Osteoblast (primary cell): ENCODE data around the gene RHBDD1. TPM values are rescaled to one million over a fixed set of nuclear protein-coding genes. Genes with fewer than 3 reads are reported as not detected.

Source experiments
- DNase-seq: peaks from one replicate; pipeline ENCODE4 v3.0.0; 2011; ENCODE audit warnings: low spot score, mixed read lengths; ENCODE audit not compliant: insufficient read length; ENCODE audit errors: missing footprints
- H2AFZ ChIP-seq: 2 replicates; pipeline ENCODE4 v1.6.0; 2011; ENCODE audit warnings: mild to moderate bottlenecking, low read length
- H3K27ac ChIP-seq: 2 replicates; pipeline ENCODE4 v1.5.1; 2011; ENCODE audit warnings: mild to moderate bottlenecking, low read depth, low read length, moderate library complexity
- H3K27me3 ChIP-seq: 2 replicates; pipeline ENCODE4 v1.6.0; 2012; ENCODE audit warnings: mild to moderate bottlenecking, control low read depth, inconsistent platforms, low read length, moderate library complexity; ENCODE audit not compliant: insufficient read depth
- H3K36me3 ChIP-seq: 2 replicates; pipeline ENCODE4 v1.5.1; 2011; ENCODE audit warnings: mild to moderate bottlenecking, low read length, control low read depth, moderate library complexity; ENCODE audit not compliant: insufficient read depth
- H3K4me1 ChIP-seq: 2 replicates; pipeline ENCODE4 v1.5.1; 2011; ENCODE audit warnings: mild to moderate bottlenecking, low read length, control low read depth, moderate library complexity; ENCODE audit not compliant: insufficient read depth
- H3K4me2 ChIP-seq: 2 replicates; pipeline ENCODE4 v1.6.0; 2011; ENCODE audit warnings: mild to moderate bottlenecking, low read length; ENCODE audit not compliant: insufficient read depth
- H3K4me3 ChIP-seq: fragments of 200-600 bp; sonication (generic); 3 replicates; pipeline ENCODE4 v1.5.1; 2012; ENCODE audit warnings: mild to moderate bottlenecking, low read length, inconsistent platforms; ENCODE audit not compliant: insufficient read depth
- H3K79me2 ChIP-seq: 2 replicates; pipeline ENCODE4 v1.6.0; 2012; ENCODE audit warnings: mild to moderate bottlenecking, low read length, control low read depth, inconsistent platforms; ENCODE audit not compliant: insufficient read depth
- H3K9me3 ChIP-seq: 2 replicates; pipeline ENCODE4 v1.5.1; 2011; ENCODE audit warnings: low read depth, low read length, control low read depth
- H4K20me1 ChIP-seq: 2 replicates; pipeline ENCODE4 v1.6.0; 2012; ENCODE audit warnings: mild to moderate bottlenecking, low read length, control low read depth; ENCODE audit not compliant: insufficient read depth
- CTCF ChIP-seq: IDR thresholded peaks from 2 replicates; pipeline ENCODE4 v1.5.1; 2011; ENCODE audit warnings: mild to moderate bottlenecking, low read depth, low read length, moderate library complexity; ENCODE audit errors: extremely low read depth
- total RNA-seq: library from RNA; depleted of rRNA; stranded (reverse); fragments of >200 nt; gene quantifications from 2 replicates; pipeline ENCODE4 v1.2.3, GENCODE V29; 2012

Gene RHBDD1
- total RNA-seq, 1 donor: 25.3 TPM

DNA sequence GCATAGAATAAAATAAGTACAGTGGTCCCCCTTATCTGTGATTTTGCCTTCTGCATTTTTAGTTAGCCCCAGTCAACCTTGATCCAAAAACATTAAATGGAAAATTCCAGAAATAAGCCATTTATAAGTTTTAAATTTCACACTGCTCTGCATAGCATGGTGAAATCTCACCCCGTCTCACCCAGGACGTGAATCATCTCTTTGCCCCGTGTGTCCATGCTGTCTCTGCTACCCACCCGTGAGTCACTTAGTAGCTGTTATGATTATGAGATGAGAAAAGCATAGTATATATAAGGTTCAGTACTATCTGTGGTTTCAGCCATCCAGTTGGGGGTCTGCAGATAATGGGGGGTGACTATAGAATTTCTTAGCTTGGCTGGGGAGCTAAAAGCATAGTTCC, 67.3 kb downstream of the RHBDD1 start:
- no peak overlapping the region for H3K4me3 ChIP-seq
- no peak for TF ChIP-seq CTCF
- no peaks in the 10 kb centered on the region for H3K9me3 ChIP-seq
- H3K27ac ChIP-seq: peak overlapping the region; percentile 77
- DNase-seq: peak; percentile 78
- no peaks in the 10 kb centered on the region for H3K79me2 ChIP-seq
- H3K4me1 ChIP-seq: peaks cover 21% of the 10 kb centered on the region
- no peaks in the 10 kb centered on the region for H3K27me3 ChIP-seq
- no peak overlapping the region for H2AFZ ChIP-seq
- H3K4me2 ChIP-seq: peak overlapping the region; percentile 61
- H4K20me1 ChIP-seq: no peaks in the 10 kb centered on the region
- no peaks in the 10 kb centered on the region for H3K36me3 ChIP-seq

- H3K36me3 ChIP-seq: no peaks in the 10 kb centered on the region
- H3K4me1 ChIP-seq: peaks cover 29% of the 10 kb centered on the region
- no peak overlapping the region for H3K27ac ChIP-seq
- H3K9me3 ChIP-seq: no peaks in the 10 kb centered on the region
- no peaks in the 10 kb centered on the region for H3K27me3 ChIP-seq
- H3K4me2 ChIP-seq: no peak overlapping the region
- peak; percentile 2 for DNase-seq
- no peak for TF ChIP-seq CTCF
- no peaks in the 10 kb centered on the region for H3K79me2 ChIP-seq
- H2AFZ ChIP-seq: no peak overlapping the region
- no peaks in the 10 kb centered on the region for H4K20me1 ChIP-seq
- no peak overlapping the region for H3K4me3 ChIP-seq
These were observed 68.7 kb downstream of the RHBDD1 start for GRCh38 chr2:226904592-226904991.

DNA sequence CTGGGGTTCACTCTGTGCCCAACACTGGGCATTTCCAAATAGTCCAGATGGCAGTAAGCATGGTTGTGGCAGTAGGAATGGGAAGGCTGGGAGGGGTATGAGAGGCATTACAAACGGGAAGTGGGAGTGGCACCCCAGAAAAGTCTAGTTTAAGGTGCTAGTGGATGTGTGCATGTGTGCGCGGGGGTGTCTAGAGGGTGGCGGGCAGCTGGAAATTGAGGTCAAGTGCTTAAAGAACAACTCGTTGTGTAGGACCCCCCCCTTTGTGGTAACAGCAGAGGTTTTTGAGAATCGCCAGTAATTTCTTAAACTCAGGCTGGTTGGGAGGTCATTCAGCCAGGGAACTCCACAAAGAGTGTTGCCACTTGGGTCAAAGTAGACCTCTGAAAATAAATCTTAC, 69.9 kb downstream of the RHBDD1 start:
- DNase-seq: no peak
- H2AFZ ChIP-seq: no peak overlapping the region
- no peaks in the 10 kb centered on the region for H3K36me3 ChIP-seq
- H3K9me3 ChIP-seq: no peaks in the 10 kb centered on the region
- no peak overlapping the region for H3K4me3 ChIP-seq
- no peaks in the 10 kb centered on the region for H4K20me1 ChIP-seq
- no peak overlapping the region for H3K4me2 ChIP-seq
- no peaks in the 10 kb centered on the region for H3K79me2 ChIP-seq
- TF ChIP-seq CTCF: no peak
- H3K27me3 ChIP-seq: no peaks in the 10 kb centered on the region
- peaks cover 29% of the 10 kb centered on the region for H3K4me1 ChIP-seq
- no peak overlapping the region for H3K27ac ChIP-seq

DNA sequence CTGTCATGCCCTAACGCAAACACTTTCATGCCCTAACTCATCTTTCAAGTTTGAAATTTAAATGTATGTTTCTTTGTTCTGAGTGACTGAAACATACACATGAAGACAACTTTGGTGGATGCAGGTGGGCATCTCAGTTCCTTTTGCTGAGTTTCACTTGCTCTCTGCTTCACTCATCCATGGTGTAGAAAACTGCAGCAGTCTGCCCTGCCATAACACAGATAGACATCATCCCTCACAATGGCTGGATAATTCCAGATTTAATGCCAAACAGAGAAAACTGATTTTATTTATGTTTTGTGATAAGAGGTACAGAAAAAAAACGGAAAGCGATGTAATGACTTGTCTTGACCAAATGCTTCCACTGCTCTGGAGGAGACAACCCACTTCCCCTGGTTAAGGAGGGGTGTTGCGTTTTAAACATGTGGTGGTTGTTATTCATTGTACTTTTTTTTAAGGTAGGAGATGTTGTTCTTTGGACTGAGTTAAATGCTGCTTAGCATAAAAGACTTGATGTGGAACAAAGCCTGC, 70.4 kb downstream of the RHBDD1 start:
- Histone ChIP-seq H4K20me1 (no peaks in the 10 kb centered on the region), H3K27ac (no peak overlapping the region), H3K9me3 (no peaks in the 10 kb centered on the region), H3K4me2 (no peak overlapping the region), H3K4me1 (peaks cover 29% of the 10 kb centered on the region), H3K79me2 (no peaks in the 10 kb centered on the region), H3K27me3 (no peaks in the 10 kb centered on the region), H3K36me3 (no peaks in the 10 kb centered on the region), H2AFZ (no peak overlapping the region), H3K4me3 (no peak overlapping the region)
- no peak for DNase-seq
- no peak for TF ChIP-seq CTCF
